Colonic mucosa (tissue), 4 donors: ENCODE data around the gene CYP4F12. TPM values are rescaled to one million over a fixed set of nuclear protein-coding genes. Genes with fewer than 3 reads are reported as not detected.
"Not testable (repeated sequence)": the region's sequence is repeated elsewhere in the genome, so short reads cannot be mapped to it uniquely, and the experiment has no call there.

Experiments used
- DNase-seq: peaks from one replicate; pipeline ENCODE4 v3.0.0-alpha.2; 2020
- H3K27ac ChIP-seq: fragments of 200-600 bp; one replicate; pipeline ENCODE4 v1.8.0; 2021
- H3K27me3 ChIP-seq: fragments of 200-600 bp; one replicate; pipeline ENCODE4 v1.8.0; 2021
- H3K36me3 ChIP-seq: fragments of 200-600 bp; one replicate; pipeline ENCODE4 v1.8.0; 2021
- H3K4me1 ChIP-seq: fragments of 200-600 bp; one replicate; pipeline ENCODE4 v1.8.0; 2021; ENCODE audit warnings: mild to moderate bottlenecking
- H3K4me3 ChIP-seq: fragments of 200-600 bp; one replicate; pipeline ENCODE4 v1.8.0; 2021
- H3K9ac ChIP-seq, 2 donors: one replicate each; pipeline ENCODE4 v1.7.0; 2013; ENCODE audit warnings: control low read depth in 2 of 2, low read depth in 2 of 2, low read length in 2 of 2
- H3K9me3 ChIP-seq: fragments of 200-600 bp; one replicate; pipeline ENCODE4 v1.8.0; 2021
- CTCF ChIP-seq: fragments of 200-600 bp; IDR thresholded peaks from one replicate; pipeline ENCODE4 v1.8.0; 2022; ENCODE audit warnings: antibody characterized with exemption, mild to moderate bottlenecking
- intact Hi-C: fragments of 100-400 bp; cut with DNase I; formaldehyde crosslinking; loops from one replicate; pipeline ENCODE4 v1.14.1; 2022
- total RNA-seq, 2 donors: library from RNA; stranded (reverse); fragmentation: NEBNext Ultra II Directional in 1 of 2; extraction: Animal tissue kit (Norgen Biotek cat#: 25700) in 1 of 2; gene quantifications; one replicate each; pipeline ENCODE4 v1.2.1, GENCODE V29; 2021
- donor health status: healthy.
- donor health status: DM: no; HTN: no; CAD: no.
- donor health status: DM: no; HTN: no; CAD: no.

Gene CYP4F12
- total RNA-seq, 2 donors from 2014 or later = 82.1 to 87.0 TPM

- intact Hi-C loops = no loop called here
- no peaks in the 10 kb centered on the region for H3K27me3 ChIP-seq
- H3K27ac ChIP-seq = no peak overlapping the region
- no peak overlapping the region for H3K4me3 ChIP-seq
- H3K9ac ChIP-seq = no peak overlapping the region
- H3K36me3 ChIP-seq = no peaks in the 10 kb centered on the region
- no peak for DNase-seq
- H3K4me1 ChIP-seq = peaks cover 11% of the 10 kb centered on the region
- no peak for TF ChIP-seq CTCF
- H3K9me3 ChIP-seq = no peaks in the 10 kb centered on the region
Measured at GRCh38 chr19:15643387-15643786, 29.5 kb upstream of the CYP4F12 start.

GRCh38 chr19:15644066-15644741, 28.7 kb upstream of the CYP4F12 start:
- intact Hi-C loops = no loop called here
- no peak overlapping the region for H3K27ac ChIP-seq
- DNase-seq = no peak

GRCh38 chr19:15644816-15645215, 28.1 kb upstream of the CYP4F12 start:
- TF ChIP-seq CTCF = no peak
- Histone ChIP-seq H3K27ac (no peak overlapping the region), H3K4me3 (no peak overlapping the region), H3K4me1 (peaks cover 11% of the 10 kb centered on the region), H3K36me3 (no peaks in the 10 kb centered on the region), H3K9ac (no peak overlapping the region), H3K27me3 (no peaks in the 10 kb centered on the region), H3K9me3 (no peaks in the 10 kb centered on the region)
- intact Hi-C loops = no loop called here
- no peak for DNase-seq

More at GRCh38 chr19:15644066-15644741, 28.7 kb upstream of the CYP4F12 start:
- no peak overlapping the region for H3K4me3 ChIP-seq
- H3K27me3 ChIP-seq = no peaks in the 10 kb centered on the region
- H3K4me1 ChIP-seq = peaks cover 11% of the 10 kb centered on the region
- H3K9me3 ChIP-seq = no peaks in the 10 kb centered on the region
- no peak for TF ChIP-seq CTCF
- H3K9ac ChIP-seq = no peak overlapping the region
- H3K36me3 ChIP-seq = no peaks in the 10 kb centered on the region

DNA sequence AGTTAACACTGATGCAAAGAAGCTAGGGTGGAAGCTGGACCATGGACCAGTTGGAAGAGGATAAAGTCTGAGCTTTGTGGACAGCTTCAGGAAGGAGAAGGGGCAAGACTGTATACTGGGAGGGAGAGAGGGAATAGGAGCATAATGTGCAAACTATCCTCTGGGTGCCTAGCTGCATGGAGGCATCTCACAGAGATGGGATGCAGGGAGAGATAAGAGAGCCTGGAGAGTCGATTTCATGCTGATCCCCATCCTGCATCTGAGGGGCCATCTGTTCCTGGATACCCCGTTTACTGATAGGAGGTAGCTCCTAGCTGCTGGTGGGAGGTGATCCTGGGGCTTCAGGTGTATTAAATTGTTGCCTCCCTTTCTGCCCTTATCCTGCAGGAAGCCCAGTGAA, 23.4 kb upstream of the CYP4F12 start:
- H3K9ac ChIP-seq = no peak overlapping the region
- H3K27me3 ChIP-seq = no peaks in the 10 kb centered on the region
- no peak for TF ChIP-seq CTCF
- no peak overlapping the region for H3K27ac ChIP-seq
- no peak for DNase-seq
- H3K4me1 ChIP-seq = no peaks in the 10 kb centered on the region
- intact Hi-C loops = no loop called here
- H3K4me3 ChIP-seq = no peak overlapping the region
- H3K36me3 ChIP-seq = no peaks in the 10 kb centered on the region
- H3K9me3 ChIP-seq = no peaks in the 10 kb centered on the region

DNA sequence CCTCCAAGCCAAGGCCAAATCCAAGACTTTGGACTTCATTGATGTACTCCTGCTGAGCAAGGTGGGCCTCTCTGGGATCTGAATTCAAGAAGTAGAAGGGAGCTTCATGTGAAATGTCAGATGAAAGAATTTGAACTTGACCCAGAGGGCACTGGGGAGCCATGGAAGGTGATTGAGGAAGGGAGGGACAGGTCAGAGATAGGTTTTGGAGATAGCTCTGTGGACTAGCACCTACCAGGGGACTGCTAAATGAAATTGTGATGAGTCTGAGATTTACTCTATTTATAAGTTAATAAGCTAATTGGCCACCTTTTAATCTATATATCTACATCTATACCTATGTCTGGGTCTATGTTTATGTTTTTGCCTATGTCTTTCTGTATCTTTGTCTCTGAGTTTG, 22.8 kb upstream of the CYP4F12 start:
- H3K9me3 ChIP-seq, H3K27me3 ChIP-seq, DNase-seq, intact Hi-C loops, H3K4me1 ChIP-seq, H3K36me3 ChIP-seq, H3K9ac ChIP-seq, H3K4me3 ChIP-seq, H3K27ac ChIP-seq: not testable (repeated sequence)

DNA sequence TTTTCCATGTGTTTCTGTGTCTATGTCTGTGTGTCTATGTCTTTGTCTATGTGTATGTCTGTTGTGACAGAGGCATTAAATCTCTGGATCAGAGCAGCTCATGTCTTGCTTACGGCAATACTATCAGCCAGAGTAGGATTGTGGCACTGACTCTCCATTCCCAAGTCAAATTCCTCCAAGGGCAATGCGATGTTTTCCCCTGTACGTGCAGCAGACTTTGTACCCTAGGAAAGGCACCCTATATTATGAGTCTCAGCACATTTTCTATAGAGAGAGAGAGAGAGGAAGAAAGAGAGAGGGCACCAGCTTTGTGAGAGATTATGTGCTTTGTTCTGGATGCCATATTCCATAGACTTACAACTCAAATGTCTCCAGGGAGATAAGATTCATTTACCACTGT, 21.1 kb upstream of the CYP4F12 start:
- H3K4me1 ChIP-seq = no peaks in the 10 kb centered on the region
- no peak for DNase-seq
- TF ChIP-seq CTCF = no peak
- no peaks in the 10 kb centered on the region for H3K27me3 ChIP-seq
- no peaks in the 10 kb centered on the region for H3K36me3 ChIP-seq
- no peak overlapping the region for H3K27ac ChIP-seq
- intact Hi-C loops = no loop called here
- no peak overlapping the region for H3K9ac ChIP-seq
- H3K9me3 ChIP-seq = no peaks in the 10 kb centered on the region
- no peak overlapping the region for H3K4me3 ChIP-seq
